SU-DHL-6 (cell line): Measurements from ENCODE around the gene GYG1.

Experiments used
- EZH2phosphoT487 ChIP-seq: fragments of 200-600 bp; sonication (generic), shearing (Covaris generic); conservative IDR thresholded peaks from 2 replicates; pipeline ENCODE4 v1.6.1; 2018; ENCODE audit warnings: mild to moderate bottlenecking, antibody characterized with exemption, low read length, moderate library complexity, mixed read lengths
- TF ChIP-seq, protein P1 (sequence below): fragments of 200-600 bp; sonication (generic); IDR thresholded peaks from one replicate; pipeline ENCODE4 v1.5.1; 2017; ENCODE audit warnings: antibody characterized with exemption, mild to moderate bottlenecking, low read length, moderate library complexity; ENCODE audit not compliant: insufficient read depth, poor library complexity, severe bottlenecking

DNA sequence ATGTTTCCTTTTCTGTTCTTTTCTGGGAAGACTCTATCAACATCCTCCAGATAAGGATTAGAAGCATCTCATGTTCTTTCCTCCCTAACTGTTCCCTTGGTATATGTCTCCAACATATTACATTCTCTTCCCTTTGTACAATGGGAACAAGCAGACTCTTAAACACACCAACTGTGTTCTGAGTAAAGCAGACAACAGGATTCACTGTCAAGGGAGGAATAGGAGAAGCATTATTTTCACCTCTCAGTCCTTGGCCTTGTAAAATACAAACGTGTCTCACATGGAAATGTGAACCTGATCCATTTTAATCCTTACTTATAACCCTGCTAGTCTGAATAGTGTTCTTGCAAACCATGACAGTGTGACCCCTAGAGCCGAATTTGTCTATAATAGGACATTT is 19.6 kb downstream of the GYG1 start:
- TF ChIP-seq, protein P1, sequence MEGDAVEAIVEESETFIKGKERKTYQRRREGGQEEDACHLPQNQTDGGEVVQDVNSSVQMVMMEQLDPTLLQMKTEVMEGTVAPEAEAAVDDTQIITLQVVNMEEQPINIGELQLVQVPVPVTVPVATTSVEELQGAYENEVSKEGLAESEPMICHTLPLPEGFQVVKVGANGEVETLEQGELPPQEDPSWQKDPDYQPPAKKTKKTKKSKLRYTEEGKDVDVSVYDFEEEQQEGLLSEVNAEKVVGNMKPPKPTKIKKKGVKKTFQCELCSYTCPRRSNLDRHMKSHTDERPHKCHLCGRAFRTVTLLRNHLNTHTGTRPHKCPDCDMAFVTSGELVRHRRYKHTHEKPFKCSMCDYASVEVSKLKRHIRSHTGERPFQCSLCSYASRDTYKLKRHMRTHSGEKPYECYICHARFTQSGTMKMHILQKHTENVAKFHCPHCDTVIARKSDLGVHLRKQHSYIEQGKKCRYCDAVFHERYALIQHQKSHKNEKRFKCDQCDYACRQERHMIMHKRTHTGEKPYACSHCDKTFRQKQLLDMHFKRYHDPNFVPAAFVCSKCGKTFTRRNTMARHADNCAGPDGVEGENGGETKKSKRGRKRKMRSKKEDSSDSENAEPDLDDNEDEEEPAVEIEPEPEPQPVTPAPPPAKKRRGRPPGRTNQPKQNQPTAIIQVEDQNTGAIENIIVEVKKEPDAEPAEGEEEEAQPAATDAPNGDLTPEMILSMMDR: no peak
- no peak for TF ChIP-seq EZH2phosphoT487
